ENCODE measurements around the gene EVA1C. TPM values are rescaled to one million over a fixed set of nuclear protein-coding genes. Genes with fewer than 3 reads are reported as not detected.

The EVA1C gene
- total RNA-seq, 1 experiment from 2014 or later: 0.98 TPM

DNA sequence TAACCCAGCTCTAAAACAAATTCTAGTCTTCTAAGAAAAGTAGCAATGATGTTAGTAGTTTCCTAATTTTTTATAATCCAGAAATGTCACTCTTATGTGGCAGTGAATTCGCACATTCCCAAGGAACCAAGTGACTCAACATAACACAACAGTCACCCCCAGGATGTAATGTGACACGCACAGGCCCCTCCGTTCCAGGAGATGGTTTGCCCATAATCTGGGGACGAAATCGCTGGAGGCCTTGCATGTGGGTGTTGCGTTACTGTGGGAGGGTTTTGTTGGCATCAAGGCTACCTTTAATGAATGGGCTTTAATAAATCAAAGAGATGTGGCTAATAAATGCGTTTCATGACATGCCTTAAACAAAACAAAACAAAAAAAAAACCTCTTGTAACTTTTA, 50.9 kb downstream of the EVA1C start:
- peaks cover 8 to 16% of the 10 kb centered on the region in 2 experiments for H3K4me1 Mint-ChIP-seq
- H2BK120ac ChIP-seq (ENCODE audit: low read depth, low read length, poor library complexity, severe bottlenecking): no peak overlapping the region
- H3K18ac ChIP-seq (ENCODE audit: insufficient read length, low read depth, low read length): no peak overlapping the region
- no peak overlapping the region for H3K23ac ChIP-seq (ENCODE audit: insufficient read length, low read depth, low read length)
- H3K9ac ChIP-seq (ENCODE audit: extremely low read depth, insufficient read length, low read length): no peak overlapping the region
- H2BK5ac ChIP-seq (ENCODE audit: insufficient read length, low read length): no peak overlapping the region
- H4K5ac ChIP-seq (ENCODE audit: insufficient read length, low read depth, low read length): no peak overlapping the region
- no peak for DNase-seq
- H3K14ac ChIP-seq (ENCODE audit: insufficient read depth, low read length): no peak overlapping the region
- H2AFZ ChIP-seq (ENCODE audit: low read length): no peak overlapping the region
- no peaks in the 10 kb centered on the region for H3K4me1 ChIP-seq (ENCODE audit: insufficient read depth, low read length)
- H2BK12ac ChIP-seq (ENCODE audit: insufficient read length, low read depth, low read length): no peak overlapping the region
- H3K9me3 Mint-ChIP-seq: peaks cover 0 to 17% of the 10 kb centered on the region in 2 experiments; a peak in 3 of 5 replicates
- no peak overlapping the region for H2BK20ac ChIP-seq (ENCODE audit: low read depth, low read length, poor library complexity, severe bottlenecking)
- no peak overlapping the region for H3K27ac ChIP-seq (ENCODE audit: insufficient read length, low read depth, low read length)
- no peaks in the 10 kb centered on the region for H4K20me1 ChIP-seq (ENCODE audit: control insufficient read depth, insufficient read depth, insufficient read length)
- no peak overlapping the region for H3T11ph ChIP-seq (ENCODE audit: low read length)
- no peaks in the 10 kb centered on the region for H3K27me3 ChIP-seq (ENCODE audit: insufficient read depth, low read length)
- no peak overlapping the region for H3K4me2 ChIP-seq (ENCODE audit: insufficient read depth, insufficient read length, low read length)
- H3K4me3 Mint-ChIP-seq: no peak overlapping the region
- H3K79me2 ChIP-seq (ENCODE audit: insufficient read depth, low read length): no peaks in the 10 kb centered on the region
- peaks cover 0 to 17% (median 7%) of the 10 kb centered on the region in 3 experiments; a peak in 5 of 7 replicates for H3K36me3 Mint-ChIP-seq (ENCODE audit: insufficient read depth in 1 of 3, low read depth in 3 of 3)
- no peak for TF ChIP-seq CTCF (conservative IDR thresholded peaks at IDR 0.05)
- no peaks in the 10 kb centered on the region; the same call in 1 of the 2 replicates for H3K27me3 Mint-ChIP-seq (ENCODE audit: low read depth)
- H3K23me2 ChIP-seq (ENCODE audit: insufficient read length, low read depth, low read length, poor library complexity, severe bottlenecking): no peaks in the 10 kb centered on the region
- no peak overlapping the region for H4K8ac ChIP-seq (replicated peaks; ENCODE audit: insufficient read length, low read depth, low read length)
- H2BK15ac ChIP-seq (ENCODE audit: low read depth, low read length): no peak overlapping the region
- no peak overlapping the region for H3K56ac ChIP-seq (ENCODE audit: insufficient read length, low read depth, low read length)
- H3K27ac Mint-ChIP-seq: no peak overlapping the region
- no peak overlapping the region for H2AK5ac ChIP-seq (ENCODE audit: insufficient read length, low read length)
- H4K91ac ChIP-seq (ENCODE audit: insufficient read length, low read depth, low read length): no peak overlapping the region
- no peak overlapping the region for H3K4ac ChIP-seq (ENCODE audit: low read depth, low read length)
- peaks cover 5% of the 10 kb centered on the region for H3K9me3 ChIP-seq (ENCODE audit: control insufficient read depth, low read depth, low read length)
- WGBS (ENCODE audit: extremely low coverage, insufficient read length, low lambda C conversion rate): no CpG with 5 or more reads among the region's 7 CpGs
- H3K79me1 ChIP-seq (ENCODE audit: insufficient read depth, low read depth, low read length, poor library complexity, severe bottlenecking): no peaks in the 10 kb centered on the region
